Spinal cord (tissue), 10 donors: Measurements from ENCODE around the gene COMMD2. TPM values are rescaled to one million over a fixed set of nuclear protein-coding genes. Genes with fewer than 3 reads are reported as not detected.
A peak's percentile ranks its signal among the peaks of the same experiment; 100 is the strongest.

Experiments used
- DNase-seq, 6 donors: peaks; one replicate each; pipeline versions ENCODE4 v3.0.0 to v3.0.0-alpha.2; 2013 to 2015; ENCODE audit warnings: low spot score in 6 of 6, low read depth in 4 of 6
- H3K27ac ChIP-seq: one replicate; pipeline ENCODE4 v1.5.1; 2013; ENCODE audit warnings: low read depth, low read length, control low read depth
- H3K27me3 ChIP-seq: one replicate; pipeline ENCODE4 v1.6.1; 2013; ENCODE audit warnings: low read length; ENCODE audit not compliant: control insufficient read depth, insufficient read depth
- H3K36me3 ChIP-seq: one replicate; pipeline ENCODE4 v1.6.1; 2013; ENCODE audit warnings: low read length; ENCODE audit not compliant: control insufficient read depth, insufficient read depth
- H3K4me1 ChIP-seq: one replicate; pipeline ENCODE4 v1.6.1; 2013; ENCODE audit warnings: low read length; ENCODE audit not compliant: control insufficient read depth, insufficient read depth
- H3K4me3 ChIP-seq: one replicate; pipeline ENCODE4 v1.5.1; 2013; ENCODE audit warnings: low read depth, low read length, control low read depth
- H3K9me3 ChIP-seq: one replicate; pipeline ENCODE4 v1.6.1; 2013; ENCODE audit warnings: low read length; ENCODE audit not compliant: control insufficient read depth, insufficient read depth
- WGBS: methylation state at CpG from one replicate; pipeline ENCODE4 v1.1.5; 2013; ENCODE audit warnings: missing lambda C conversion rate; ENCODE audit not compliant: insufficient coverage; 5-methylcytosine and 5-hydroxymethylcytosine counted together
- polyA plus RNA-seq, 2 donors: library from polyadenylated mRNA; unstranded; fragments of 120-200 nt; gene quantifications; one replicate each; pipeline ENCODE4 v1.2.1, GENCODE V29; 2013; ENCODE audit not compliant: insufficient read length in 2 of 2
- total RNA-seq, 2 donors: library from RNA; depleted of rRNA in 1 of 2; stranded (reverse); fragments of 120-200 nt in 1 of 2; fragments of >200 nt in 1 of 2; gene quantifications; one replicate each; pipeline versions ENCODE4 v1.2.3 to v1.2.4, GENCODE V29; 2013 to 2014
- donor health status: healthy.

The COMMD2 gene
- total and polyA plus RNA-seq, 4 donors: 49.4 to 65.2 (median 61.0) TPM

GRCh38 chr3:149784064-149784704 lies 31.9 kb upstream of the COMMD2 start:
- DNase-seq: no peak

GRCh38 chr3:149783576-149783975 lies 31.3 kb upstream of the COMMD2 start:
- Histone ChIP-seq H3K4me1 (no peaks in the 10 kb centered on the region), H3K27ac (no peak overlapping the region), H3K9me3 (no peaks in the 10 kb centered on the region), H3K4me3 (no peak overlapping the region), H3K36me3 (no peaks in the 10 kb centered on the region), H3K27me3 (no peaks in the 10 kb centered on the region)
- no peak for DNase-seq

More at GRCh38 chr3:149784064-149784704, 31.9 kb upstream of the COMMD2 start:
- H3K27ac ChIP-seq: no peak overlapping the region
- no peaks in the 10 kb centered on the region for H3K9me3 ChIP-seq
- H3K36me3 ChIP-seq: no peaks in the 10 kb centered on the region
- H3K4me1 ChIP-seq: no peaks in the 10 kb centered on the region
- no peaks in the 10 kb centered on the region for H3K27me3 ChIP-seq
- WGBS: 86% methylated on average over 4 of the region's 5 CpGs
- no peak overlapping the region for H3K4me3 ChIP-seq

- no peak for DNase-seq
- Histone ChIP-seq H3K4me1 (no peaks in the 10 kb centered on the region), H3K36me3 (no peaks in the 10 kb centered on the region), H3K27ac (no peak overlapping the region), H3K27me3 (no peaks in the 10 kb centered on the region), H3K9me3 (no peaks in the 10 kb centered on the region), H3K4me3 (no peak overlapping the region)
- WGBS: no CpG with 5 or more reads among the region's 3 CpGs
Observed at GRCh38 chr3:149781741-149782140, 29.5 kb upstream of the COMMD2 start.

GRCh38 chr3:149781211-149781610 lies 28.9 kb upstream of the COMMD2 start:
- Histone ChIP-seq H3K9me3 (no peaks in the 10 kb centered on the region), H3K27ac (no peak overlapping the region), H3K27me3 (no peaks in the 10 kb centered on the region), H3K4me1 (no peaks in the 10 kb centered on the region), H3K4me3 (no peak overlapping the region), H3K36me3 (no peaks in the 10 kb centered on the region)
- WGBS: 81% methylated on average over 3 of the region's 4 CpGs
- DNase-seq: no peak

- H3K27ac ChIP-seq: no peak overlapping the region
- H3K4me1 ChIP-seq: no peaks in the 10 kb centered on the region
- DNase-seq: no peak
- H3K4me3 ChIP-seq: no peak overlapping the region
- H3K36me3 ChIP-seq: no peaks in the 10 kb centered on the region
- 67% methylated on average over 2 of the region's 2 CpGs for WGBS
- no peaks in the 10 kb centered on the region for H3K9me3 ChIP-seq
- H3K27me3 ChIP-seq: no peaks in the 10 kb centered on the region
Observed at GRCh38 chr3:149777414-149778214, 25.3 kb upstream of the COMMD2 start.

GRCh38 chr3:149776170-149776569 lies 23.9 kb upstream of the COMMD2 start:
- no peaks in the 10 kb centered on the region for H3K4me1 ChIP-seq
- WGBS: 82% methylated on average over 1 of the region's 1 CpG

GRCh38 chr3:149772861-149773260 lies 20.6 kb upstream of the COMMD2 start:
- Histone ChIP-seq H3K4me3 (no peak overlapping the region), H3K4me1 (peaks cover 1% of the 10 kb centered on the region), H3K27ac (no peak overlapping the region), H3K36me3 (no peaks in the 10 kb centered on the region), H3K9me3 (no peaks in the 10 kb centered on the region), H3K27me3 (no peaks in the 10 kb centered on the region)
- WGBS: no CpG with 5 or more reads among the region's 2 CpGs
- no peak for DNase-seq

More at GRCh38 chr3:149776170-149776569, 23.9 kb upstream of the COMMD2 start:
- Histone ChIP-seq H3K27ac (no peak overlapping the region), H3K9me3 (no peaks in the 10 kb centered on the region), H3K36me3 (no peaks in the 10 kb centered on the region), H3K27me3 (no peaks in the 10 kb centered on the region), H3K4me3 (no peak overlapping the region)
- no peak for DNase-seq

GRCh38 chr3:149771652-149772271 lies 19.5 kb upstream of the COMMD2 start:
- DNase-seq: peak in 2 of 6 donors; percentile 51 to 58
- WGBS: 69% methylated on average over 6 of the region's 8 CpGs
- no peaks in the 10 kb centered on the region for H3K36me3 ChIP-seq

DNA sequence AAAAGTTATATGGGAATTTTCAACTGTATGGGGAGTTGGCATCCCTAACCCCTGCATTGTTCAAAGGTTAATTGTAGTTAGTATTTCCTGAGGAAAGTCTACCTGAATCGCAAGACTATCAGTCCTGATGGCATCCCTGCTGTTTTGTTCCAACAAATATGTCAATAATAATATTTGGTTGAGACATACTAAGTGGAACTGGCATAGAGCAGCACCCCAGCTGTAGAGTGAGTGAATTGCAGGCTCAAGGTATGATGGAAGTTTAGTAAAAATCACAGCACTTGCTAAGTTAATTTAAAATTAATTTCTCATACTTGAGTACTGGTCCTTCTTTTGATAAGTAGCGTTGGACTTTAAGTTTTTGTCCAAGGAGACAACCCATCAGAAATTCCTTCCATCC lies 18.0 kb upstream of the COMMD2 start:
- no peak for DNase-seq
- no peak overlapping the region for H3K4me3 ChIP-seq
- WGBS: no CpG with 5 or more reads among the region's 2 CpGs

More at GRCh38 chr3:149771652-149772271, 19.5 kb upstream of the COMMD2 start:
- Histone ChIP-seq H3K27ac (no peak overlapping the region), H3K9me3 (no peaks in the 10 kb centered on the region), H3K4me1 (peaks cover 4% of the 10 kb centered on the region), H3K27me3 (no peaks in the 10 kb centered on the region), H3K4me3 (no peak overlapping the region)

More for the DNA sequence above, 18.0 kb upstream of the COMMD2 start:
- peaks cover 4% of the 10 kb centered on the region for H3K4me1 ChIP-seq
- no peaks in the 10 kb centered on the region for H3K27me3 ChIP-seq
- no peaks in the 10 kb centered on the region for H3K9me3 ChIP-seq
- no peak overlapping the region for H3K27ac ChIP-seq
- H3K36me3 ChIP-seq: no peaks in the 10 kb centered on the region
